ENCODE results near the gene EMP3.

GRCh38 chr19:48295458-48295857 lies 29.9 kb upstream of the EMP3 start:
- no peak for TF ChIP-seq CTCF (IDR thresholded peaks at IDR 0.05; ENCODE audit: low read depth, low read length)
- TF ChIP-seq EZH2phosphoT487 (IDR thresholded peaks at IDR 0.05; ENCODE audit: low read depth), result no peak

All from OCI-LY3 (cell line).